Epidermal melanocyte (primary cell): ENCODE data around the gene MLH3.

ENCODE experiments used
- DNase-seq: peaks from one replicate; pipeline ENCODE4 v3.0.0; 2011; ENCODE audit warnings: low spot score; ENCODE audit not compliant: insufficient read length

Gene MLH3

GRCh38 chr14:74973003-74973653 is 78.1 kb downstream of the MLH3 start:
- no peak for DNase-seq

GRCh38 chr14:74968811-74969210 is 82.5 kb downstream of the MLH3 start:
- no peak for DNase-seq

- DNase-seq = no peak
Measured at GRCh38 chr14:74965486-74966153, 85.6 kb downstream of the MLH3 start.

GRCh38 chr14:74964787-74965485 is 86.3 kb downstream of the MLH3 start:
- no peak for DNase-seq
